Endothelial cell of umbilical vein (primary cell): Measurements from ENCODE around the gene ARID5A. TPM values are rescaled to one million over a fixed set of nuclear protein-coding genes. Genes with fewer than 3 reads are reported as not detected.

Experiments
- BruUV-seq: library from RNA; stranded (reverse); fragments of 400-500 nt; replicated peaks from 2 replicates; lab custom pipeline; 2021; lab: Mats Ljungman, UMichigan
- CTCF ChIA-PET: fragments of 300-600, 350-600 bp; sonication (Branson Sonifier 250); formaldehyde crosslinking; loops from one replicate; lab custom pipeline; 2021; ENCODE audit warnings: antibody characterized with exemption, inconsistent platforms; lab: Charles Lee
- POLR2A ChIA-PET: fragments of 300-600, 350-600 bp; sonication (Branson Sonifier 250); formaldehyde crosslinking; loops from one replicate; lab custom pipeline; 2021; ENCODE audit warnings: antibody characterized with exemption, inconsistent platforms; lab: Charles Lee
- DNase-seq: peaks from one replicate; pipeline ENCODE4 v3.0.0-alpha.2; 2011; ENCODE audit warnings: low read depth, low spot score
- FAIRE-seq: peaks from 2 replicates; lab custom pipeline; 2011; peaks lifted over from hg19 to GRCh38; lab: Jason Lieb, UNC
- H2AFZ ChIP-seq: 2 replicates; pipeline ENCODE4 v1.6.0; 2012; ENCODE audit warnings: low read depth, low read length, control low read depth, inconsistent platforms
- H3K27ac ChIP-seq: 2 replicates; pipeline ENCODE4 v1.5.1; 2011; ENCODE audit warnings: low read depth, mild to moderate bottlenecking, control low read depth, low read length, moderate library complexity; ENCODE audit not compliant: insufficient read depth
- H3K27me3 ChIP-seq, 2 experiments: 2 replicates each; pipeline versions ENCODE4 v1.6.0 to v1.6.1; 2011; ENCODE audit warnings: low read length in 2 of 2, mixed read lengths in 1 of 2; ENCODE audit not compliant: control insufficient read depth in 2 of 2, insufficient read depth in 2 of 2
- H3K36me3 ChIP-seq, 2 experiments: 2 replicates in 1 of 2; 3 replicates in 1 of 2; pipeline ENCODE4 v1.5.1; 2011; ENCODE audit warnings: low read length in 2 of 2, mild to moderate bottlenecking in 1 of 2, moderate library complexity in 1 of 2; ENCODE audit not compliant: control insufficient read depth in 2 of 2, insufficient read depth in 2 of 2; ENCODE audit errors: extremely low read depth in 1 of 2
- H3K4me1 ChIP-seq: 3 replicates; pipeline ENCODE4 v1.5.1; 2011; ENCODE audit warnings: mild to moderate bottlenecking, low read length; ENCODE audit not compliant: control insufficient read depth, insufficient read depth; ENCODE audit errors: extremely low read depth
- H3K4me2 ChIP-seq: 2 replicates; pipeline ENCODE4 v1.6.1; 2011; ENCODE audit warnings: low read length, control low read depth, mixed read lengths; ENCODE audit not compliant: insufficient read depth
- H3K4me3 ChIP-seq, 3 experiments: fragments of 200-600 bp in 1 of 3; sonication (generic), shearing (Covaris generic) in 1 of 3; replicated peaks in 1 of 3; 2 replicates each; pipeline ENCODE4 v1.5.1; 2011 to 2016; ENCODE audit warnings: control low read depth in 3 of 3, low read length in 3 of 3, mild to moderate bottlenecking in 2 of 3, inconsistent platforms in 1 of 3, low read depth in 1 of 3, moderate library complexity in 1 of 3; ENCODE audit not compliant: insufficient read depth in 1 of 3
- H3K79me2 ChIP-seq: 2 replicates; pipeline ENCODE4 v1.6.0; 2012; ENCODE audit warnings: low read length, inconsistent platforms; ENCODE audit not compliant: control insufficient read depth, insufficient read depth
- H3K9ac ChIP-seq: replicated peaks from 2 replicates; pipeline ENCODE3; 2011; ENCODE audit warnings: low read length, control low read depth; ENCODE audit not compliant: insufficient read depth; ENCODE audit errors: extremely low read depth
- H3K9me1 ChIP-seq: replicated peaks from 3 replicates; pipeline ENCODE4 v1.6.0; 2011; ENCODE audit warnings: mild to moderate bottlenecking, low read length; ENCODE audit not compliant: control insufficient read depth, insufficient read depth; ENCODE audit errors: extremely low read depth
- H3K9me3 ChIP-seq: replicated peaks from 2 replicates; pipeline ENCODE4 v1.5.1; 2012; ENCODE audit warnings: low read length, inconsistent platforms; ENCODE audit not compliant: control insufficient read depth, insufficient read depth
- H4K20me1 ChIP-seq: replicated peaks from 2 replicates; pipeline ENCODE3; 2011; ENCODE audit warnings: mild to moderate bottlenecking, low read length; ENCODE audit not compliant: control insufficient read depth, insufficient read depth; ENCODE audit errors: extremely low read depth
- EZH2 ChIP-seq: IDR thresholded peaks from 2 replicates; pipeline ENCODE4 v1.6.1; 2012; ENCODE audit warnings: borderline replicate concordance, low read depth, mild to moderate bottlenecking, moderate library complexity, low read length, inconsistent platforms; ENCODE audit not compliant: severe bottlenecking
- FOS ChIP-seq: IDR thresholded peaks from 2 replicates; pipeline ENCODE4 v1.6.1; 2011; ENCODE audit warnings: mild to moderate bottlenecking, low read length, moderate library complexity, borderline replicate concordance; ENCODE audit not compliant: insufficient read depth
- GATA2 ChIP-seq: IDR thresholded peaks from 2 replicates; pipeline ENCODE4 v1.7.0; 2011; ENCODE audit warnings: low read depth, mild to moderate bottlenecking, moderate library complexity, mixed read lengths, low read length; ENCODE audit not compliant: insufficient read length, insufficient read depth
- JUN ChIP-seq: IDR thresholded peaks from 2 replicates; pipeline ENCODE4 v1.6.1; 2011; ENCODE audit warnings: borderline replicate concordance, low read depth; ENCODE audit not compliant: insufficient read length, insufficient read depth
- MAX ChIP-seq: IDR thresholded peaks from 2 replicates; pipeline ENCODE4 v1.6.1; 2011; ENCODE audit not compliant: insufficient read depth, insufficient read length
- MYC ChIP-seq: IDR thresholded peaks from one replicate; pipeline ENCODE4 v1.6.1; 2011; ENCODE audit warnings: mild to moderate bottlenecking, low read depth, low read length
- POLR2A ChIP-seq: IDR thresholded peaks from 2 replicates; pipeline ENCODE4 v1.6.1; 2012; ENCODE audit warnings: low read depth, mild to moderate bottlenecking, control low read depth, low read length
- POLR2AphosphoS5 ChIP-seq: IDR thresholded peaks from 2 replicates; pipeline ENCODE4 v1.6.1; 2012; ENCODE audit warnings: low read depth, mild to moderate bottlenecking, control low read depth, low read length, moderate library complexity; ENCODE audit not compliant: insufficient read depth
- dilution Hi-C: fragments of 300-500 bp; cut with MboI; formaldehyde crosslinking; loops from one replicate; pipeline ENCODE4 v1.15.0; 2019; ENCODE audit warnings: low sequenced_read_pairs; ENCODE audit not compliant: extremely low pct_ligation_motif_present
- intact Hi-C: fragments of 100-400 bp; cut with micrococcal nuclease; formaldehyde crosslinking; loops from one replicate; pipeline ENCODE4 v1.10.0; 2022
- polyA plus RNA-seq, 4 experiments: library from polyadenylated mRNA; depleted of rRNA in 3 of 4; stranded (reverse) in 3 of 4; unstranded in 1 of 4; fragments of >200 nt; gene quantifications; 2 replicates each; pipeline versions ENCODE4 v1.2.1 to v1.2.3, GENCODE V29; 2011 to 2012; ENCODE audit warnings: missing spikeins in 1 of 4
- total RNA-seq: library from RNA; stranded (reverse); gene quantifications from 2 replicates; pipeline ENCODE4 v1.2.3, GENCODE V29; 2021

The ARID5A gene
- total and polyA plus RNA-seq, 2 donors (not counting 3 experiments of a cell fraction or from before 2014, with no cell fraction given), result 18.0 to 24.7 TPM

DNA sequence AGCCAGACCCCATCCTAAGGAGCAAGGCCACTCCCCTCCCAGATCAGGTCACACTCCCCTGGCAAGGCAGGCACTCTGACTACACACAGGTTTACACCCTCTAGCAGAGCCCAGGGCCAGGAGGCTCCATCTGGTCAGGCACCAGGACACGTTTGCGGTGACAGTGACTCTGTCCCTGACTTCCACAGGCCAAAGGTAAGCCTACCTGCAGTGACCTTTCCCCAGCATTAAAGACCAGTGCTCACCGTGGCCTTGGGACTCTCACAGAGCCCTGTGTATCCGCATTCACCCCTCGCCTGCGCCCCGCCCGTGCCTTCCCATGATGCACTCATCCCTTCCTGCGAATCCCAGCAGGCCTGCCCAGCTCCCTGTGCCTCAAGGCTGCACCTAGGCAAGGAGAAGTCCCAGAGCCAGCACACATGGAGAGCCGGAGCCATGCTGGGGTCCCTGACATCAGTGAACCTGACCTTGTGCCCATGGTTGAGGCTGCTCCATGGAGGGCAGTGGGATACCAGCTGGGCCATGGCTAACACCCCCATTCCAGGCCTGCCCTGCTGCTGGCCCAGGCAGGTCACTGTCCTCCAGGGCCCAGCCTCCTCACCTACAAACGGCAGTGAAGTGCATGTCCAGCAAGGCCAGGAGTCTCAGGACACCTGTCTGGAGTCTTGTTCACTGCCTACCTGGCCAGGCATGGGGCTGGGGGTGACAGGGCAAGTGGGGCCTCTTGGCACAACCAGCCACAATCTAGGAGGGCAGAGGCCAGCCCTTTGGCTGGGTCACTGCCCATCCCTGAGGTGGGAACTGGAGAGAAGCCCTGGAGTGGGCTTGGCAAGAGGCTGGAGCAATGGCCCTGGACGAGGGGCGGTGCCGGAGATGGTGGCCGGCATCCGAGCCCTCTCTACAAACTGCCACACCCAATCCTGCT lies 34.4 kb upstream of the ARID5A start:
- H3K4me2 ChIP-seq, result no peak overlapping the region
- H3K4me3 ChIP-seq, result no peak overlapping the region
- POLR2A ChIA-PET, result no interaction called here
- H3K36me3 ChIP-seq, result no peaks in the 10 kb centered on the region
- no peak overlapping the region for H3K9ac ChIP-seq
- CTCF ChIA-PET, result interaction anchor here (11.6 kb wide), 1 partner anchor 93 kb away, joined by 451 read pairs; no protein-coding TSS in a partner anchor
- no peak overlapping the region for H3K27ac ChIP-seq
- no peaks in the 10 kb centered on the region for H3K4me1 ChIP-seq
- no TSS peak for BruUV-seq
- no peaks in the 10 kb centered on the region for H4K20me1 ChIP-seq
- H3K9me3 ChIP-seq, result no peaks in the 10 kb centered on the region
- TF ChIP-seq POLR2AphosphoS5 (no peak), MYC (no peak), MAX (no peak), JUN (no peak), FOS (no peak), POLR2A (no peak), GATA2 (no peak), EZH2 (no peak)
- H3K27me3 ChIP-seq, result peaks cover 24 to 27% of the 10 kb centered on the region in 2 experiments
- no peak overlapping the region for H2AFZ ChIP-seq
- no peaks in the 10 kb centered on the region for H3K79me2 ChIP-seq
- DNase-seq, result no peak
- FAIRE-seq, result no peak
- H3K9me1 ChIP-seq, result no peaks in the 10 kb centered on the region
- dilution Hi-C loops (no loop called here), intact Hi-C loops (loop anchor here (10.0 kb wide), 1 partner anchor 297 kb away; the partner anchor contains the start of gene STARD7)
